Subcutaneous adipose tissue (tissue), 4 donors: ENCODE results near the gene DNMBP. TPM values are rescaled to one million over a fixed set of nuclear protein-coding genes. Genes with fewer than 3 reads are reported as not detected.

Experiments used
- CTCF ChIP-seq: fragments of 450-650 bp; IDR thresholded peaks from one replicate; pipeline ENCODE4 v1.5.1; 2016; ENCODE audit warnings: low read depth, mild to moderate bottlenecking, control low read depth, antibody characterized with exemption, moderate library complexity
- total RNA-seq, 4 donors: library from RNA; depleted of rRNA; stranded (reverse); fragments of >200 nt; gene quantifications; one replicate each; pipeline ENCODE4 v1.1.0, GENCODE V29; 2016

DNMBP gene
- total RNA-seq, 4 donors from 2014 or later, result 20.9 to 23.3 (median 21.5) TPM

- TF ChIP-seq CTCF, result no peak
Measured at GRCh38 chr10:99870123-99870730, 139.5 kb downstream of the DNMBP start.

- no peak for TF ChIP-seq CTCF
Measured at GRCh38 chr10:99869581-99870122, 140.1 kb downstream of the DNMBP start.

- TF ChIP-seq CTCF, result no peak
Measured at GRCh38 chr10:99860466-99860865, 149.3 kb downstream of the DNMBP start.

GRCh38 chr10:99859585-99859984 is 150.2 kb downstream of the DNMBP start:
- TF ChIP-seq CTCF, result no peak

- no peak for TF ChIP-seq CTCF
Measured at GRCh38 chr10:99858849-99859248, 150.9 kb downstream of the DNMBP start.

- TF ChIP-seq CTCF, result no peak
Measured at GRCh38 chr10:99855479-99856071, 154.2 kb downstream of the DNMBP start.

- no peak for TF ChIP-seq CTCF
Measured at GRCh38 chr10:99854860-99855259, 154.9 kb downstream of the DNMBP start.
